PC-3 (cell line): ENCODE measurements around the gene SENP6. TPM values are rescaled to one million over a fixed set of nuclear protein-coding genes. Genes with fewer than 3 reads are reported as not detected.
"Not testable (repeated sequence)": the region's sequence is repeated elsewhere in the genome, so short reads cannot be mapped to it uniquely, and the experiment has no call there.

ENCODE experiments used
- ATAC-seq: fragments of 200-7000 bp; cut with Tn5 transposase; 2 replicates; pipeline ENCODE4 v1.9.1; 2020; ENCODE audit warnings: mild to moderate bottlenecking, moderate library complexity
- BruUV-seq: library from RNA; stranded (reverse); fragments of 400-500 nt; replicated peaks from 2 replicates; lab custom pipeline; 2021; lab: Mats Ljungman, UMichigan
- CTCF ChIA-PET: fragments of 300-600 bp; sonication (Branson Sonifier 250); formaldehyde crosslinking; loops from one replicate; lab custom pipeline; 2022; ENCODE audit warnings: antibody characterized with exemption; lab: Charles Lee
- POLR2A ChIA-PET: fragments of 300-600 bp; sonication (Branson Sonifier 250); formaldehyde crosslinking; loops from one replicate; lab custom pipeline; 2022; ENCODE audit warnings: antibody characterized with exemption; ENCODE audit not compliant: unreplicated experiment; lab: Charles Lee
- DNase-seq: peaks from one replicate; pipeline ENCODE4 v3.0.0-alpha.2; 2015
- H2AFZ ChIP-seq: fragments of 300-600 bp; sonication (generic); 2 replicates; pipeline ENCODE4 v1.6.0; 2016; ENCODE audit warnings: antibody characterized with exemption, low read length
- H3F3A ChIP-seq: fragments of 300-600 bp; sonication (generic); one replicate; pipeline ENCODE4 v1.6.0; 2017; ENCODE audit warnings: antibody characterized with exemption, low read length, control low read depth, mild to moderate bottlenecking; ENCODE audit not compliant: unreplicated experiment
- H3K27ac ChIP-seq: fragments of 300-600 bp; sonication (generic); 2 replicates; pipeline ENCODE4 v1.5.1; 2016; ENCODE audit warnings: mild to moderate bottlenecking, low read length
- H3K27me3 ChIP-seq: fragments of 300-600 bp; sonication (generic); 2 replicates; pipeline ENCODE4 v1.6.1; 2016; ENCODE audit warnings: low read length, mixed read lengths
- H3K36me3 ChIP-seq: fragments of 300-600 bp; sonication (generic); 2 replicates; pipeline ENCODE4 v1.6.1; 2016; ENCODE audit warnings: low read depth, mixed run types, low read length, mixed read lengths
- H3K4me1 ChIP-seq: fragments of 300-600 bp; sonication (generic); 2 replicates; pipeline ENCODE4 v1.5.1; 2016; ENCODE audit warnings: low read length; ENCODE audit not compliant: insufficient read depth
- H3K4me2 ChIP-seq: fragments of 300-600 bp; sonication (generic); 2 replicates; pipeline ENCODE4 v1.6.0; 2016; ENCODE audit warnings: low read length
- H3K4me3 ChIP-seq: fragments of 300-600 bp; sonication (generic); 2 replicates; pipeline ENCODE4 v1.5.1; 2016; ENCODE audit warnings: mild to moderate bottlenecking, low read length, mixed read lengths
- H3K79me2 ChIP-seq: fragments of 300-600 bp; sonication (generic); 2 replicates; pipeline ENCODE4 v1.6.1; 2017; ENCODE audit warnings: low read length, mixed read lengths
- H3K9ac ChIP-seq: fragments of 300-600 bp; sonication (generic); 2 replicates; pipeline ENCODE4 v1.6.0; 2016; ENCODE audit warnings: mild to moderate bottlenecking, low read length
- H3K9me2 ChIP-seq: fragments of 300-600 bp; sonication (generic); replicated peaks from 2 replicates; pipeline ENCODE4 v1.6.1; 2016; ENCODE audit warnings: mixed run types, low read length, mixed read lengths
- H3K9me3 ChIP-seq: fragments of 300-600 bp; sonication (generic); 2 replicates; pipeline ENCODE4 v1.6.1; 2016; ENCODE audit warnings: low read length, mixed read lengths
- H4K20me1 ChIP-seq: fragments of 300-600 bp; sonication (generic); 2 replicates; pipeline ENCODE4 v1.6.1; 2016; ENCODE audit warnings: low read length, mixed read lengths
- EZH2 ChIP-seq: fragments of 300-600 bp; sonication (generic); IDR thresholded peaks from one replicate; pipeline ENCODE4 v1.6.1; 2017; ENCODE audit warnings: antibody characterized with exemption, mild to moderate bottlenecking, low read length; ENCODE audit not compliant: unreplicated experiment
- EZH2phosphoT487 ChIP-seq: fragments of 300-600 bp; sonication (generic); IDR thresholded peaks from 2 replicates; pipeline ENCODE4 v1.6.1; 2018; ENCODE audit warnings: mild to moderate bottlenecking, antibody characterized with exemption, low read length, borderline replicate concordance
- intact Hi-C: fragments of 100-400 bp; cut with micrococcal nuclease; formaldehyde crosslinking; loops from 2 replicates; pipeline ENCODE4 v1.9.0; 2023
- total RNA-seq: library from RNA; depleted of rRNA; stranded (reverse); fragments of >200 nt; gene quantifications from 2 replicates; pipeline ENCODE4 v1.2.3, GENCODE V29; 2014
- TF ChIP-seq, protein P1 (sequence below): fragments of 300-600 bp; sonication (generic); conservative IDR thresholded peaks from 2 replicates; pipeline ENCODE4 v1.5.1; 2017; ENCODE audit warnings: antibody characterized with exemption, low read depth, mild to moderate bottlenecking, low read length

SENP6 gene
- total RNA-seq, 1 experiment from 2014 or later, result 36.3 TPM

- no peaks in the 10 kb centered on the region for H3K4me1 ChIP-seq
- DNase-seq (no peak), ATAC-seq (no peak)
- no peak overlapping the region for H2AFZ ChIP-seq
- H3K27ac ChIP-seq, result no peak overlapping the region
- no peak overlapping the region for H3K9ac ChIP-seq
- H3K9me3 ChIP-seq, result no peaks in the 10 kb centered on the region
- ChIA-PET CTCF (no interaction called here), POLR2A (no interaction called here)
- intact Hi-C loops, result no loop called here
- H3K4me2 ChIP-seq, result no peak overlapping the region
- TF ChIP-seq EZH2phosphoT487 (no peak), EZH2 (no peak)
- TF ChIP-seq, protein P1, sequence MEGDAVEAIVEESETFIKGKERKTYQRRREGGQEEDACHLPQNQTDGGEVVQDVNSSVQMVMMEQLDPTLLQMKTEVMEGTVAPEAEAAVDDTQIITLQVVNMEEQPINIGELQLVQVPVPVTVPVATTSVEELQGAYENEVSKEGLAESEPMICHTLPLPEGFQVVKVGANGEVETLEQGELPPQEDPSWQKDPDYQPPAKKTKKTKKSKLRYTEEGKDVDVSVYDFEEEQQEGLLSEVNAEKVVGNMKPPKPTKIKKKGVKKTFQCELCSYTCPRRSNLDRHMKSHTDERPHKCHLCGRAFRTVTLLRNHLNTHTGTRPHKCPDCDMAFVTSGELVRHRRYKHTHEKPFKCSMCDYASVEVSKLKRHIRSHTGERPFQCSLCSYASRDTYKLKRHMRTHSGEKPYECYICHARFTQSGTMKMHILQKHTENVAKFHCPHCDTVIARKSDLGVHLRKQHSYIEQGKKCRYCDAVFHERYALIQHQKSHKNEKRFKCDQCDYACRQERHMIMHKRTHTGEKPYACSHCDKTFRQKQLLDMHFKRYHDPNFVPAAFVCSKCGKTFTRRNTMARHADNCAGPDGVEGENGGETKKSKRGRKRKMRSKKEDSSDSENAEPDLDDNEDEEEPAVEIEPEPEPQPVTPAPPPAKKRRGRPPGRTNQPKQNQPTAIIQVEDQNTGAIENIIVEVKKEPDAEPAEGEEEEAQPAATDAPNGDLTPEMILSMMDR, result no peak
- no peaks in the 10 kb centered on the region for H3K27me3 ChIP-seq
- no peaks in the 10 kb centered on the region for H3K9me2 ChIP-seq
- no peak overlapping the region for H3K4me3 ChIP-seq
- H3K36me3 ChIP-seq, result peaks cover 3% of the 10 kb centered on the region; the same call in 1 of the 2 replicates
- H4K20me1 ChIP-seq, result peaks cover 13% of the 10 kb centered on the region; the same call in 1 of the 2 replicates
- no peaks in the 10 kb centered on the region for H3F3A ChIP-seq
- peaks cover 48% of the 10 kb centered on the region for H3K79me2 ChIP-seq
- BruUV-seq, result no TSS peak
Measured at GRCh38 chr6:75624335-75624734, 22.7 kb downstream of the SENP6 start.

- Histone ChIP-seq H3K27me3 (no peaks in the 10 kb centered on the region), H3K79me2 (peaks cover 41% of the 10 kb centered on the region), H3K9me2 (no peaks in the 10 kb centered on the region), H2AFZ (no peak overlapping the region), H3K4me3 (no peak overlapping the region), H3K4me1 (no peaks in the 10 kb centered on the region), H3K4me2 (no peak overlapping the region), H4K20me1 (0 out of 2 replicates have a peak, but pooled peaks cover 8% of the 10 kb centered on the region), H3K27ac (no peak overlapping the region), H3K9ac (no peak overlapping the region), H3K36me3 (peaks cover 3% of the 10 kb centered on the region; the same call in 1 of the 2 replicates), H3K9me3 (no peaks in the 10 kb centered on the region), H3F3A (no peaks in the 10 kb centered on the region)
- DNase-seq (no peak), ATAC-seq (no peak)
- no peak for TF ChIP-seq EZH2
- TF ChIP-seq EZH2phosphoT487, result no peak
- TF ChIP-seq, protein P1, result no peak
- POLR2A ChIA-PET, result no interaction called here
- CTCF ChIA-PET, result no interaction called here
- no TSS peak for BruUV-seq
- intact Hi-C loops, result no loop called here
Measured at GRCh38 chr6:75624988-75625387, 23.3 kb downstream of the SENP6 start.

DNA sequence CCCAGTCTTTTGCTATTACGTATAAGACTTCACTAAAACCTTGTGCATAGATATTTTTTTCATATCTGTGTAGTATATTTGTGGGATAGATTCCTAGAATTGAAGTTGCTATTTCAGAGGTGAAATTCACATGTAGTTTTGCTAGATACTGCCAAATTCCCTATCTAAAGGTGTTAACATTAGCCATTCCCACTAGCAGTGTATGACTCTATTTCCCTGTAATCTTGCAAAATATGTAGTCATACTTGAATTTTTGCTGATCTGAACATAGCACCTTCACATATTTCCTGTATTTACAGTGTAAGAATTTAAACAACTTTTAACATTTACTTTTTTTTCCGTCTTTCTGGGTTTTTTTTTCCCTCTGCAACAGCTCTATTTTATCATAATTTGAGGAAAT lies 24.9 kb downstream of the SENP6 start:
- no TSS peak for BruUV-seq
- ChIA-PET POLR2A (no interaction called here), CTCF (no interaction called here)
- Histone ChIP-seq H3K4me3 (no peak overlapping the region), H3K9me2 (no peaks in the 10 kb centered on the region), H3K9ac (no peak overlapping the region), H3K9me3 (no peaks in the 10 kb centered on the region), H3K4me2 (no peak overlapping the region), H3F3A (no peaks in the 10 kb centered on the region), H3K27ac (no peak overlapping the region), H3K79me2 (peaks cover 31% of the 10 kb centered on the region), H3K4me1 (no peaks in the 10 kb centered on the region), H2AFZ (no peak overlapping the region), H4K20me1 (no peaks in the 10 kb centered on the region), H3K36me3 (peaks cover 3% of the 10 kb centered on the region; the same call in 1 of the 2 replicates), H3K27me3 (no peaks in the 10 kb centered on the region)
- no peak for DNase-seq
- intact Hi-C loops, result no loop called here
- no peak for TF ChIP-seq EZH2
- TF ChIP-seq, protein P1, result no peak
- ATAC-seq, result no peak

- H3F3A ChIP-seq, H3K4me3 ChIP-seq, H3K9me2 ChIP-seq, H3K36me3 ChIP-seq, BruUV-seq, POLR2A ChIA-PET, H3K9ac ChIP-seq, H3K4me2 ChIP-seq, CTCF ChIA-PET, H4K20me1 ChIP-seq, ATAC-seq, H3K27me3 ChIP-seq, intact Hi-C loops, H3K9me3 ChIP-seq, H2AFZ ChIP-seq, DNase-seq, H3K27ac ChIP-seq, H3K4me1 ChIP-seq: not testable (repeated sequence)
- peaks cover 29% of the 10 kb centered on the region for H3K79me2 ChIP-seq
Measured at GRCh38 chr6:75627708-75628107, 26.0 kb downstream of the SENP6 start.
